GM18511 (cell line): Measurements from ENCODE around the gene EXOC2.
"Not testable (repeated sequence)": the region's sequence is repeated elsewhere in the genome, so short reads cannot be mapped to it uniquely, and the experiment has no call there.

ENCODE experiments used
- ATAC-seq: cut with Tn5 transposase; IDR thresholded peaks from one replicate; pipeline ENCODE4 v1.9.1; 2021; ENCODE audit warnings: mild to moderate bottlenecking, moderate library complexity; ENCODE audit not compliant: unreplicated experiment

EXOC2 gene

DNA sequence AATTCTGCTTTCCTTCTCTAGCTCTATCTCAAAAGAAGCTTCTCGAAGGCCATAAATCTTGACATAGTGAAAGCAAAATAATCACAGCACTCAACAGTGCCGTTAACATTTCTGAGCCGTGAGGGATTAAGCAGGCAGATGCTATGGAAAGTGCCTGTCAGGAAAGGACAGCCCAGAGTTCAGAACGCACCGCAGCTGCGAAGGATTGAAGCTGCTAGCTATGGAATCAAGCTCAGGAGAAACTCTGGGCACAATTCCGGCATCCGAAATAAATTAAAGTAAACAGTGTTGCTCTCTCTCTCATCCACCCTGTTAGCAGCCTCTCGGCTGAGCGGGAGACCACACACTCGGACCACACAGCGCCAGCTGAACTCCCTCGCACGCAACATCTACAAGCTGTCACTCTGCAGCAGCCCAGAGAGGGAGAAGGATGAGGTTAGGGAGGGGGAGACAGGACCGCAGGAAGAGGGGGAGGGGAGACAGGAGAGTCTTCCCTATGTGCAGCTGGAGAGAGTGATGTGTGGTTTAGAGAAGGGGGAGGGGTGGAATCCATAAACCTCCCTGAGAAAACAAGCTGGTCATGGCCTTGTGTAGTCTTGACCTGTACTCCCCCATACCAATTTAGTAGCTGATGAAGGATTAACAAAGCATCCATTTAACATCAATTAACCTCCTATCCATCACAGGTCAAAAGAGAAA lies 9.0 kb downstream of the EXOC2 start:
- ATAC-seq = no peak

DNA sequence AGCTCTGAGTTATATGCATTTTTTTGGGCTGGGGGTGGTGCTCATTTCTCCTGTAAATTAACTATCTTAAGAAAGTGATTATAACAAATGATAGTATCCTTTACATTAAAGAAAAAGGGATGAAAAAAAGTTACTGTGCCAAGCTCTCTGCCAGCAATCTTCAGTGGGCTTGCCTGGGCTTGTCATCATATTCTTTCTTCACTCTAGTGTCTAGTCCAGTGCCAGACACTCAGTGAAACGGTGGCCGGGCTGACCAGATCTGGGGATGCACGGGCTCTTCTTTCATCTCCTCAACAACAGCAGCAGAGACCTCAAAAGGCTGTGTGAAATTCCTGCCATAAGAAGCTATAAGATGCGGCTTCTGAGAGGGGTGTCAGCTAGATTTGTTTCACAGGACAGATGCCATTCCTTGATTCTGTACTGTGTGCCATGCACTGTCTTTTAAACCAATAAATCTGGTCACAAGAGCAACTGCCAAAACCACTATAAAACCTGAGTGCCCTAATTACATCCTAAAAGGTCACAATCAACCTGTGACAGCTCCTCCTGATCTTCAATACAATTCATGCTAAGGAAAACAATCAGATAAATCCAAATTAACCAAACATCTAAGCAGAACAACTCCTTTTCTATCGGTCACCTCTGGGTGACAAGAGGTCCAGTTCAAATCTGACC lies 12.1 kb downstream of the EXOC2 start:
- ATAC-seq = no peak

DNA sequence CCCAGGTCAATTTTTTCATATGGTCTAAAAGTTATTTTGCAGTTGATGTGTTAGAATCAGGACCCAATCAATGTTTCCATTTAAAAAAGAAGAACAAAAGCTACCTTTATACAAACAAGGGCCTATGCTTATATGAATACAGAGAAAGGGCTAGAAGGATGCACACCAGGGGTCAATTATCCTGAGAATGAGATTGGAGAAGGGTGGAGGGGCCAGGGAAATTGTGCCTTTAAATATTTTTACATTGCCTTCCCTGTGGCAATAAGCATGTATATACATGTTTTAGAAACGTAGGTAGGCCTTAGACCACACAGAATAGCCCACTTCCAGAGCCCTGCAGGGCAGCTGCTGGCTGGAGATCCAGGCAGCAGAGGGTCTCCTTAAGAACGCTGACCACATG lies 12.7 kb downstream of the EXOC2 start:
- no peak for ATAC-seq

DNA sequence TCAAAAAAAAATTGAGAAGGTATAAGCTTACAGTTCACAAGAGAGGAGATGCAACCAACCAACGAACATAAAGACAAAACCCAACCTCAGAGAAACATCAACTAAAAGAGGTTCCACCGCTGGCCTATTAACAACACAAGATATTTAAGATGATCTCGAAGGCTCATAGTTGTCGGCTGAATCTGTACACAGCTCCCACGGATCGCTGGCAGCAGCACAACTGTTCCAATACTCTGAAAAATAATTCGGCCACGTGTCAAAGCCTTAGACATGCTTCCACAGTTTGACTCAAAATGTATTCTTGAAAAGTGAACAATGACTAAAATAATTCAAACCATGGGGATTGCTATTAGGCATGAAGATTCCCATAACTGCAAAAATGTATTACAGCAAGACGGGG lies 13.7 kb downstream of the EXOC2 start:
- no peak for ATAC-seq

DNA sequence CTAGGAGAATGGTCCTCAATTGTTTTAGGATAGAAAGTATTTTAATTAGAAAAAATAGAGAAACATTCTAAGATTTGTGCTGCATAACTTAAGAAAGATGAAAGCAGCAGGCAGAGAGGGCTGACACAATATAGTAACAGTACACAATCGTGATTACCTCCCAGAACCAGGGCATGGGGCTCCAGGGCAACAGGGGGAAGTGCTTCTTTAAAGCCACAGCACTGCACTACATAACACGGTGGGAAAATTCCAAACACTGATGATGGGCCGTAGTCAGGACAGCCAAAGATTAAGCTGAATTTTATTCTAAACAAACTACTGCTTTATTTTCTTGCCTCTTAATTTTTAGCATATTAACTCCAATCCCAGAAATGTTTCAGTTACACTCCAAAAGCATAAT lies 14.4 kb downstream of the EXOC2 start:
- ATAC-seq = no peak

DNA sequence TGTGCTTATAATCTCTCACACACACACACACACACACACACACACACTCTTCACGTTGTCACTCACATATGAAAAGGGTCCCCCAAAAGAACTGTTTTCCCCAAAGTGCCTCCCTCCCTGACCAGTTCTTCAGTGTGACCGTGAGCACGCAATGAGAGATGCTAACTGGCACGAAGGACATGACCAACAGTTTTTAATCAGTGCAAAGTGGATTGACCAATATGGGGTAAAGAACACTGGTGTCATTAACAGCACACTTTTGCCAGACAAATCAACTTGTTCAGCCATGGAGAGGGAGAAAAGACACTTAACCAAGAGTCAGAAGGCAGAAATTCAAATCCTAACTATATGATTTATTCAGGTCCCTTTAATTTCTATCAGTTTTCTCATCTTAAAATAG lies 15.0 kb downstream of the EXOC2 start:
- ATAC-seq = no peak

DNA sequence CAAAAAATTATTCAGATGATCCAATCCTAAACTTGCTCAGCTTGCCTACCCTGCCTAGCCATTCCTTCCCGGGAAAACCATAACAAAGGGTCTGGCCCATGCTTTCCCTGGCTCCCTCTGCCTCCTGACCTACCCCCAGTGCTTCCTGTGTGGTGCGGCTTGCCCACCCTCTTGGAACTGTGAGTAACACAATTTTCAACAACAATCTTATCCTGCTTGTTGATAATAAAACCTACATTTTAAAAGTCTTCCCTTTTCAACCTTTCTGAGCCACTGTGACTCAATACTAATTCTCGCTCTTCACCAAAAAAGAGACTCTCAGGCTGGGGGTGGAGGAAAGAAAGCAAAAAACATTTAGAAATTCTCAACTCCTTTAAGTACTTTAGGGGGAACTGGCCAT lies 18.0 kb downstream of the EXOC2 start:
- ATAC-seq = no peak

DNA sequence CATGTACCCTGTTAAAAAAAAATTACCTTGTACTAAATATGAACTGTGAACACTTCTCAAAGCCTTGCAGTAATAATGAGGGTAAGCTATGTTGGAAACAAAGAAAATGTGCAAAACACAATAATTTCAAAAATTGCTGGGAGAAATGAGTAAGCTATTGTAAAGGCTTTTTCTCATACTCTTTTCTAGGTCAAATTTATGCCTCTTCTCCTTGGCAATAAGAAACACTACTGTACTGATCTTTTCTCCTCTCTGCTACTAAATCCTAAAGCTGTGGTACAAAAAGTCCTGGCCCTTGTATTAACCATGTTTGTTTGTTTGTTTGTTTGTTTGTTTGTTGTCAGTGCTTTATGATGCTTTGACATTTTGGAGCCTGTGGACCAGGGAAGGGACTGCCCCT lies 18.5 kb downstream of the EXOC2 start:
- ATAC-seq = no peak

DNA sequence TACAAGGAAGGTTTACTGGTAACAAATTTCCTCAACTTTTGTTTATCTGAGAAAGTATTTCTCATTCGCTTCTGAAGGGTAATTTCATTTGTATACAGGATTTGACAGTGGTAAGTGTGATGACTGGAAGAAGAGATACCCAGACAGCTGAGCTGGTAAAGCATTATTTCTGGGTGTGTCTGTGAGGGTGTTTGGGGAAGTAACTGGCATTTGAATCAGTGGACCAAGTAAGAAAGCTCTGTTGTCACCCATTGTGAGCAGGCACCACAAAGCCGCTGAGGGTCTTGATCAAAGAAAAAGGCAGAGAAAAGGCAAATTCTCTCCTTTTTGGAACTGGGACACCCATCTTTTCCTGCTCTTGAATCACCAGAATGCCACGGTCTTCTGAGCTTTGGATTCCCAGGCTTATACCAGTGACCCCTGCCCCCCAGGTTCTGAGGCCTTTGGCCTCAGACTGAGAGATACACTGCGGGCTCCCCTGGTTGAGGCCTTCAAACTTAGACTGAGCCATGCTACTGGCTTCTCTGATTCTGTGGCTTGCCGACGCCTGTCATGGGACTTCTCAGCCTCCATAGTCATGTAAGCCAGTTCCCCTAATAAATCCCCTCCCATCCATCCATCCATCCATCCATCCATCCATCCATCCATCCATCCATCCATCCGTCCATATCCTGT lies 25.5 kb downstream of the EXOC2 start:
- no peak for ATAC-seq

DNA sequence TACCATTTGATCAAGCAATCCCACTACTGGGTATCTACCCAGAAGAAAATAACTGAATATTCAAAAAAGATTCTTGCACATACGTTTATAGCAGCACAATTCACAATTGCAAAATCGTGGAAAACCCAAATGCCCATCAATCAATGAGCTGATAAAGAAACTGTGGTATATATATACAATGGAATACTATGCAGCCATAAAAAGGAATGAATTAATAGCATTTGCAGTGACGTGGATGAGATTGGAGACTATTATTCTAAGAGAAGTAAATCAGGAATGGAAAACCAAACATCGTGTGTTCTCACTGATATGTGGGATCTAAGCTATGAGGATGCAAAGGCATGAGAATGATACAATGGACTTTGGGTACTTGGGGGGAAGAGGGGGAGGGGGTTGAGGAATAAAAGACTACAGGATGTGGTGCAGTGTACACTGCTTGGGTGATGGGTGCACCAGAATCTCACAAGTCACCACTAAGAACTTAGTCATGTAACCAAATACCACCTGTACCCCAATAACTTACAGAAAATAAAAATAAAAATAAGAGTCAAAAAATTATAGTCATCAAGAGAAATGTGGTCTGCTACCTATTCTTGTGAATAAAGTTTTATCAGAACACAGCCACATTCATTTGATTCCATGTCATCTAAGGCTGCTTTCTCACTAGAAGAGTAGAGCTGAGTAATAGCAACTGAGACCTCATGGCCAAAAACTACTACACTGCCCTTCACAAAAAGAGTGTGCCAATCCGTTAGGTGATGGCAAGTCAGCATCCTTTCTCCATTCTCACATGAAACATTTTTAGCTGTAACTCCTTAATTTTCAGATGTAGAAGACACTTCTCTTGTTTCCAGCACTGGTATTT lies 27.3 kb downstream of the EXOC2 start:
- ATAC-seq = no peak

DNA sequence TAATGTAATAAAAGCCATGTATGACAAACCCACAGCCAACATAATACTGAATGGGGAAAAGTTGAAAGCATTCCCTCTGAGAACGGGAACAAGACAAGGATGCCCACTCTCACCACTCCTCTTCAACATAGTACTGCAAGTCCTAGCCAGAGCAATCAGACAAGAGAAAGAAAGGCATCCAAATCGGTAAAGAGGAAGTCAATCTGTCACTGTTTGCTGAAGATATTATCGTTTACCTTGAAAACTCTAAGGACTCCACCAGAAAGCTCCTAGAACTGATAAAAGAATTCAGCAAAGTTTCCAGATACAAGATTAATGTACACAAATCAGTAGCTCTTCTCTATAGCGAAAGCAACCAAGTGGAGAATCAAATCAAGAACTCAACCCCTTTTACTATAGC lies 29.2 kb downstream of the EXOC2 start:
- ATAC-seq = not testable (repeated sequence)

DNA sequence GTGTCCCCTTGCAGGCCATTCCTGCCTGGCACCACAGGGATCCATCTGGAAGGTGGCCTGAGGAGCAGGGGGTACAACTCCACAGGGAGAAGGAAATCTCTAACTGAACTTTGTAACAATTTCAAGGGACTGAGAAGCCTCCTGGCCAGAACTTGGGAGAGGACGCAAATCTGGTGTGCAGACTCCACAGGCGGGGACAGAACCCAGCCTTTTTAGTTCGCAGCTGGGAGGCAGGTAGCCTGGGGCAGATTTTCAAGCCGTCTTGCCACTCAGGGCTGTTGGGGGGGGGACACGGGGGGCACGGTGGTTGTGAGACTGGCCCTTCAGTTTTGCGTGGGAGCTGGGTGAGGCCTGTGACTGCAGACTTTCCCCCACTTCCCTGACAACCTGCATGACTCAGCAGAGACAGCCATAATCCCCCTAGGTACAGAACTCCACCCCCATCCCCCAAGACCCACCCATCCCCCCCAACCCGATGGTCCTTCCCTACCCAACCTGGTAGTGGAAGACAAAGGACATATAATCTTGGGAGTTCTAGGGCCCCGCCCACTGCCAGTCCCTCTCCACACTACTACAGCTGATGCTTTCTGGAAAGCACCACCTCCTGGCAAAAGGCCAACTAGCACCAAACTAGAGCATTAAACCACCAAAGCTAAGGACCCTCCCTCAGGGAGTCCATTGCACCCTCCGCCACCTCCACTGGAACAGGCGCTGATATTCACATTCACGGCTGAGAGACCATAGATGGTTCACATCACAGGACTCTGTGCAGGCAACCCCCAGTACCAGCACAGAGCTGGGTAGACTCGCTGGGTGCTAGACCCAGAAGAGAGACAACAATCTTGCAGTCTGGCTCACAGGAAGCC lies 33.0 kb downstream of the EXOC2 start:
- no peak for ATAC-seq

DNA sequence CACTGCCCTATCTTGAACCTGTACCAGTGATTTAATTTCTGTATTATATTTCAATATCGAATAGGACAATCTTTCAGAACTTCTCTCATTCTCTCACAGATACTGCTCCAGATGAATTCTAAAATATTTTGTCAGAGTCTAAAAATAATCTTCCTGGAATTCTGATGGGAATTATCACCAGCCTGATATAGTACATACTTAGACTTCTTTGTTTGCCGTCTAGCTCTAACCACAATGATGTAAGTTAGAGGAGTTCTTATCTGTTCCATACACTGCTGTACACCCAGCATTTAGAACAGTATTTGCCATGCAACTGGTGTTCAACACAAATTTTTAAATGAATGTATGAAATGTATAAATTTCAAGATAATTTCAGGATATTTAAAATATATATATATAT lies 34.7 kb downstream of the EXOC2 start:
- no peak for ATAC-seq

DNA sequence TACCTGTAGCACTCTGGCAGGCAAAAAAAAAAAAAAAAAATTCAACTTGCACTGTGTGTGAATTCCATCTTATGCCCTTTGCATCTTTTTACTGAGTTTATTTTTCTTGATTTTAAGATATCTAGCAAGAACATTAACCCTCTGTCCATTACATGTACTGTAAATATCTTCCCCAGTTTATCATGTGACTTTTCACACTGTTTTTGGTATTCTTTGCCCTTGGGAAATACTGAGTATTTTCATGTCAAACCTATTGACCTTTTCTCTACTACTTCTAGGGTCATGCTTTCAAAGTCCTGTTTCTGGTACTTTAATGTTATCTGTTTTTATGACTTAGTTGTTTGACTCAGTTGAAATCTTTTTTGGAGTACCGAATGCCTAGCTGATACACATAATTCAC lies 35.2 kb downstream of the EXOC2 start:
- no peak for ATAC-seq

DNA sequence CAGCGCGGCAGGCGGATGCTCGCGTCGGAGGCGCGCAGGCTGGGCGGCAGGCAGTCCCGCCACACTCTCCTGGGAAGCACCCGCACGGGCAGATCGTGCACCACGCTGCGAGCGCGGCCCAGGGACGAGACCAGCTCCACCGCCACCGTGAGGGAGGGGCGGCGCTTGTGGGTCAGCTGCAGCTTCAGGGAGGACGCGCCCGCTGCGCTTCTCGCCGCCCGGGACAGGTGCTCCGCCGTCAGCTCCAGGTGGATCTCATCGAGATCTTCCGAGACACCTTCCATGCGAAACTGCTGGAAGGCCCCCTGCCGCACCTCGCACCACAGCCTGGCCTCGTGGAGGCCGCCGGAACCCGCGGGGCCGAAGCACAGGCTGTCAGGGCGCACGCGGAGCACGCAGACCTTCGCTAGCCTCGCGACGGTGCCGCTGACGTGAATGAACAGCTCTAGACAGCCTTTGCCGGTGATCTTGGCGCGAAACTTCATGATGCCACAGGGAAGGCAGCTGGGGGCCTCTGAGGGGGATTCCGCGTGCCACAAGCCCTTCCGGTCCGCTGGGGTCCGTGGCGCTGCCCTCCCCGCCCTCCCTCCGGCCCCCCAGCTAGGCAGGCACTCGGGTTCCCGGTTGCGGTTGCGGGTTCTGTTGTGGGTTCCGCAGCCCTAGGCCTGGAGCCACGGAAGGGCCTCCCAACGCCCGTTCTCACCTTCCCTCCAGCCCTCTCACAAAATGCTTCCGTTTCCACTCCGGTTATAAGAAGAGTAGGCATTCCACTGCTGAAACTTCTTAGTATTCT lies 36.3 kb downstream of the EXOC2 start, which contains the start of gene HUS1B:
Gene HUS1B (minus strand): TSS at position 641 of the 793 bp plus-strand sequence. CDS start 156 bp downstream, at position 485.
- ATAC-seq = no peak

DNA sequence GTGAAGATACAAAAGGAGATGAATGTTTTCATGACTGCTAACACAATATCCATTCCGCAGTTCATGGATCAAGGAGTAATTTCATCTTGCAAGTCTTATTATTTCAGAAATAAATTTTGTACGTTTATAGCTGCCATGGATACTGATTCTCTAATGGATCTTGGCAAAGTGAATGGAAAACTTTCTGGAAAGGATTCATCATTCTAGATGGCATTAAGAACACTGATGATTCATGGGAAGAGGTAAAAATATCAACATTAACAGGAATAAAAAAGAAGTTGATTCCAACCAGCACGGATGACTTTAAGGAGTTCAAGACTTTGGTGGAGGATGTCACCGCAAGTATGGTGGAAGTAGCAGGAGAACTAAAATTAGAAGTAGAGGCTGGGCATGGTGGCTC lies 38.8 kb downstream of the EXOC2 start:
- ATAC-seq = no peak

DNA sequence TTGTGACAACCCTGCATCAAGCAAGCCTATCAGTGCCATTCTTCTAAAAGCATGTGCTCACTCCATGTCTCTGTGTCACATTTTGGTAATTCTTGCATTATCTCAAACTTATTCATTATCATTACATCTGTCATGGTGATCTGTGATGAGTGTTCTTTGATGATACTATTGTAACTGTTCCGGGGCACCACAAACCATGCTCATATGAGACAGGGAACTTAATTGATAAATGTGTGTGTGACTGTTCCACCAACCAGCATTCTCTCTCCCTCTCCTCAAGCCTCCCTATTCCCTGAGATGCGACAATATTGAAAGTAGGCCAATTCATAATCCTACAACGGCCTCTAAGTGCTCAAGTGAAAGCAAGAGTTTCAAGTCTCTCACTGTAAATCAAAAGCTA lies 40.1 kb downstream of the EXOC2 start:
- no peak for ATAC-seq

DNA sequence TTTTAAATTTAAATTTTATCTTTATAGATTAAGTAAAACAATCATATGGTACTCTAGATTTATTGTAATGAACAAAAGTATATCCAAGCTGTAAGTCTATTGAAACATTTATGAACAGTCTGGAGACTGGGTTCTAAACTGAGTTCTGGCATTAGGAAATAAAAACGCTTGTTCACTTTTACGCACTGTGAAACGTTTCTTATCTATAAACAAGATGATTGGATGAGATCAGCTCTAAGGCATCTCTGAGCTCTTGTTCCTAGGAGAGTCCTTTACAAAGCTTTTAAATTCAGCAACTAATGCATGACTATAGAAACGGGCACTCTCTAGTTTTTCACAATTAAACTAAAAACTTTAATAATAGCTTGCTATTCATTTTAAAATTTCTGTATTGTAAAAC lies 42.8 kb downstream of the EXOC2 start:
- no peak for ATAC-seq

DNA sequence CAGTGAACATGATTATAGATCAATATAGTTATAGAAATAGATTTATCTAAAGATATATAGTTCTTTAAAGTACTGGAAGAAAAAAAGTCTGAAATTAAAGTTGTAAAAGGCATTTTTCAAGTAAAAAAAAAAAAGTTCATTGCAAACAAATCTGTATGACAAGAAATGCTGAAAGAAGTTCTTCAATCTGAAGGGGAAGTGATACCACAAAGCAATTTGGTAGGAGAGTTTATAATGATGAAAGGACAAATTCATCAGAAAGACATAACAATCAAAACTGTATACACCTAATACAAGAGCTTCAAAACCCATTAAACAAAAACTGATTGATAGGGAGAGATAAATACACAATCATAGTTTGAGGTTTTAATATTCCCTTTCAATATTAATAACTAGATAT lies 50.1 kb downstream of the EXOC2 start:
- ATAC-seq = no peak
